IMR-90 (cell line): ENCODE results near the gene PEX11G. TPM values are rescaled to one million over a fixed set of nuclear protein-coding genes. Genes with fewer than 3 reads are reported as not detected.

Source experiments
- ATAC-seq: fragments of 200-7000 bp; cut with Tn5 transposase; 2 replicates; pipeline ENCODE4 v1.9.1; 2020; ENCODE audit warnings: low read depth, mild to moderate bottlenecking, moderate library complexity
- BruUV-seq: library from RNA; stranded (reverse); fragments of 400-500 nt; replicated peaks from 2 replicates; lab custom pipeline; 2021; lab: Mats Ljungman, UMichigan
- CTCF ChIA-PET: fragments of 300-600 bp; formaldehyde crosslinking; extraction: SDS; loops from one replicate; lab custom pipeline; 2021; ENCODE audit warnings: antibody characterized with exemption; lab: Yijun Ruan, JAX
- POLR2A ChIA-PET: fragments of 300-600 bp; sonication (Branson Sonifier 250); formaldehyde crosslinking; loops from one replicate; lab custom pipeline; 2022; ENCODE audit warnings: antibody characterized with exemption; ENCODE audit not compliant: unreplicated experiment; lab: Charles Lee
- DNase-seq: peaks from one replicate; pipeline ENCODE4 v3.0.0; 2013
- H2AFZ ChIP-seq: replicated peaks from 2 replicates; pipeline ENCODE3; 2013; ENCODE audit warnings: low read length, mild to moderate bottlenecking; ENCODE audit not compliant: poor library complexity
- H2AK5ac ChIP-seq: 2 replicates; pipeline ENCODE4 v1.6.1; 2013; ENCODE audit warnings: low read depth, low read length, inconsistent platforms
- H2AK9ac ChIP-seq: replicated peaks from 2 replicates; pipeline ENCODE3; 2013; ENCODE audit warnings: mild to moderate bottlenecking, low read depth, low read length, moderate library complexity; ENCODE audit not compliant: poor library complexity
- H2BK120ac ChIP-seq: 2 replicates; pipeline ENCODE4 v1.6.1; 2013; ENCODE audit warnings: low read depth, low read length, inconsistent platforms
- H2BK15ac ChIP-seq: 3 replicates; pipeline ENCODE4 v1.6.1; 2013; ENCODE audit warnings: low read depth, low read length, inconsistent platforms
- H2BK20ac ChIP-seq: 2 replicates; pipeline ENCODE4 v1.6.1; 2013; ENCODE audit warnings: low read depth, mild to moderate bottlenecking, inconsistent platforms, low read length, moderate library complexity
- H2BK5ac ChIP-seq: 2 replicates; pipeline ENCODE4 v1.6.1; 2013; ENCODE audit warnings: mild to moderate bottlenecking, low read depth, low read length, inconsistent platforms; ENCODE audit not compliant: poor library complexity, severe bottlenecking
- H3K14ac ChIP-seq: replicated peaks from 2 replicates; pipeline ENCODE4 v1.6.1; 2013; ENCODE audit warnings: low read depth, low read length, inconsistent platforms
- H3K18ac ChIP-seq: 2 replicates; pipeline ENCODE4 v1.6.1; 2013; ENCODE audit warnings: low read depth, low read length, control low read depth
- H3K23ac ChIP-seq: 2 replicates; pipeline ENCODE4 v1.6.1; 2013; ENCODE audit warnings: low read depth, low read length, inconsistent platforms
- H3K27ac ChIP-seq: 2 replicates; pipeline ENCODE4 v1.5.1; 2013; ENCODE audit warnings: mild to moderate bottlenecking, control low read depth, low read length; ENCODE audit not compliant: insufficient read depth
- H3K27me3 ChIP-seq: 2 replicates; pipeline ENCODE4 v1.6.1; 2013; ENCODE audit warnings: low read length; ENCODE audit not compliant: control insufficient read depth, insufficient read depth
- H3K36me3 ChIP-seq: 2 replicates; pipeline ENCODE4 v1.6.1; 2013; ENCODE audit warnings: low read length, mixed read lengths; ENCODE audit not compliant: control insufficient read depth, insufficient read depth
- H3K4ac ChIP-seq: 2 replicates; pipeline ENCODE4 v1.6.1; 2013; ENCODE audit warnings: low read depth, low read length, inconsistent platforms
- H3K4me1 ChIP-seq: 2 replicates; pipeline ENCODE4 v1.6.1; 2013; ENCODE audit warnings: low read length, mixed read lengths; ENCODE audit not compliant: control insufficient read depth, insufficient read depth
- H3K4me2 ChIP-seq: 2 replicates; pipeline ENCODE4 v1.6.1; 2013; ENCODE audit warnings: low read depth, mild to moderate bottlenecking, control low read depth, low read length, moderate library complexity
- H3K4me3 ChIP-seq: 2 replicates; pipeline ENCODE4 v1.5.1; 2013; ENCODE audit warnings: low read depth, mild to moderate bottlenecking, control low read depth, low read length, moderate library complexity; ENCODE audit not compliant: insufficient read depth
- H3K56ac ChIP-seq: 2 replicates; pipeline ENCODE4 v1.6.1; 2013; ENCODE audit warnings: low read length, inconsistent platforms; ENCODE audit not compliant: insufficient read depth; ENCODE audit errors: extremely low read depth
- H3K79me1 ChIP-seq, 2 experiments: 2 replicates each; pipeline ENCODE4 v1.6.1; 2013; ENCODE audit warnings: low read length in 2 of 2, inconsistent platforms in 1 of 2, low read depth in 1 of 2
- H3K9ac ChIP-seq: 2 replicates; pipeline ENCODE4 v1.6.1; 2013; ENCODE audit warnings: low read depth, low read length, control low read depth
- H3K9me1 ChIP-seq: 2 replicates; pipeline ENCODE4 v1.6.1; 2013; ENCODE audit warnings: low read length, inconsistent platforms; ENCODE audit not compliant: insufficient read depth
- H3K9me3 ChIP-seq: 2 replicates; pipeline ENCODE4 v1.6.1; 2013; ENCODE audit warnings: low read length; ENCODE audit not compliant: control insufficient read depth, insufficient read depth
- H4K20me1 ChIP-seq: 2 replicates; pipeline ENCODE4 v1.6.1; 2013; ENCODE audit warnings: low read length, inconsistent platforms; ENCODE audit not compliant: insufficient read depth
- H4K5ac ChIP-seq: 2 replicates; pipeline ENCODE4 v1.6.1; 2013; ENCODE audit warnings: mild to moderate bottlenecking, low read depth, low read length, control low read depth
- H4K8ac ChIP-seq, 2 experiments: 2 replicates each; pipeline ENCODE4 v1.6.1; 2013; ENCODE audit warnings: low read depth in 2 of 2, low read length in 2 of 2, control low read depth in 1 of 2, inconsistent platforms in 1 of 2
- H4K91ac ChIP-seq: 2 replicates; pipeline ENCODE4 v1.6.1; 2013; ENCODE audit warnings: low read depth, low read length, inconsistent platforms; ENCODE audit not compliant: insufficient read depth
- BHLHE40 ChIP-seq: fragments of 150-350 bp; IDR thresholded peaks from 2 replicates; pipeline ENCODE4 v1.6.1; 2016; ENCODE audit warnings: mild to moderate bottlenecking, low read depth, low read length
- CEBPB ChIP-seq: IDR thresholded peaks from 2 replicates; pipeline ENCODE4 v1.6.1; 2012; ENCODE audit warnings: low read depth, low read length, improper control_type of control experiment
- CHD1 ChIP-seq: IDR thresholded peaks from 2 replicates; pipeline ENCODE4 v1.6.1; 2012; ENCODE audit warnings: low read depth, low read length, improper control_type of control experiment
- CTCF ChIP-seq: conservative IDR thresholded peaks from 2 replicates; pipeline ENCODE4 v1.5.1; 2012; ENCODE audit warnings: mild to moderate bottlenecking, low read depth, low read length, improper control_type of control experiment
- FOS ChIP-seq: fragments of 150-350 bp; IDR thresholded peaks from 2 replicates; pipeline ENCODE4 v1.6.1; 2016; ENCODE audit warnings: low read depth, low read length
- MAFK ChIP-seq: IDR thresholded peaks from 2 replicates; pipeline ENCODE4 v1.6.1; 2012; ENCODE audit warnings: low read depth, low read length, improper control_type of control experiment
- MAZ ChIP-seq: IDR thresholded peaks from 2 replicates; pipeline ENCODE4 v1.6.1; 2012; ENCODE audit warnings: low read depth, mild to moderate bottlenecking, low read length, improper control_type of control experiment, moderate library complexity, borderline replicate concordance
- MXI1 ChIP-seq: IDR thresholded peaks from 2 replicates; pipeline ENCODE4 v1.6.1; 2012; ENCODE audit warnings: low read depth, mild to moderate bottlenecking, low read length, moderate library complexity, borderline replicate concordance
- NFE2L2 ChIP-seq: fragments of 150-350 bp; IDR thresholded peaks from 2 replicates; pipeline ENCODE4 v1.6.1; 2016; ENCODE audit warnings: low read depth, mild to moderate bottlenecking, low read length
- POLR2A ChIP-seq: IDR thresholded peaks from 2 replicates; pipeline ENCODE4 v1.6.1; 2012; ENCODE audit warnings: mild to moderate bottlenecking, low read depth, low read length
- RAD21 ChIP-seq: IDR thresholded peaks from 2 replicates; pipeline ENCODE4 v1.6.1; 2012; ENCODE audit warnings: low read length, improper control_type of control experiment
- RCOR1 ChIP-seq: IDR thresholded peaks from 2 replicates; pipeline ENCODE4 v1.6.1; 2012; ENCODE audit warnings: mild to moderate bottlenecking, low read length, improper control_type of control experiment; ENCODE audit not compliant: insufficient replicate concordance
- RFX5 ChIP-seq: IDR thresholded peaks from 2 replicates; pipeline ENCODE4 v1.8.0; 2012; ENCODE audit warnings: low read depth, mild to moderate bottlenecking, low read length, moderate library complexity
- SMC3 ChIP-seq: fragments of 150-350 bp; IDR thresholded peaks from 2 replicates; pipeline ENCODE4 v1.6.1; 2016; ENCODE audit warnings: low read depth, mild to moderate bottlenecking, antibody characterized with exemption, low read length, moderate library complexity
- USF2 ChIP-seq: fragments of 150-350 bp; IDR thresholded peaks from 2 replicates; pipeline ENCODE4 v1.6.1; 2017; ENCODE audit warnings: mild to moderate bottlenecking, antibody characterized with exemption, low read length, low read depth
- WGBS, 2 experiments: methylation state at CpG; one replicate each; pipeline versions ENCODE4 v1.1.5 to v1.1.7; 2013; ENCODE audit warnings: missing lambda C conversion rate in 2 of 2; ENCODE audit not compliant: insufficient read length in 1 of 2; ENCODE audit errors: extremely low coverage in 2 of 2; 5-methylcytosine and 5-hydroxymethylcytosine counted together
- dilution Hi-C: fragments of 300-500 bp; cut with HindIII; formaldehyde crosslinking; loops from one replicate; pipeline ENCODE4 v1.14.3; 2018; ENCODE audit warnings: low sequenced_read_pairs; ENCODE audit not compliant: unreplicated experiment
- in situ Hi-C: fragments of 300-500 bp; cut with MboI; formaldehyde crosslinking; loops from 3 replicates; pipeline ENCODE4 v1.14.3; 2019; ENCODE audit warnings: low sequenced_read_pairs, inconsistent platforms, mixed read lengths
- intact Hi-C: fragments of 100-400 bp; cut with micrococcal nuclease; formaldehyde crosslinking; loops from 2 replicates; pipeline ENCODE4 v1.10.0; 2022
- polyA plus RNA-seq, 3 experiments: library from polyadenylated mRNA; depleted of rRNA; stranded (reverse); fragments of >200 nt; gene quantifications; 2 replicates each; pipeline ENCODE4 v1.2.3, GENCODE V29; 2012; ENCODE audit warnings: low replicate concordance in 1 of 3
- total RNA-seq: library from RNA; depleted of rRNA; stranded (reverse); fragments of >200 nt; gene quantifications from 2 replicates; pipeline ENCODE4 v1.2.3, GENCODE V29; 2012
- TF ChIP-seq, protein P1 (sequence below): fragments of 150-350 bp; IDR thresholded peaks from 2 replicates; pipeline ENCODE4 v1.6.1; 2016; ENCODE audit warnings: low read depth, mild to moderate bottlenecking, low read length, moderate library complexity, borderline replicate concordance

PEX11G gene
- total and polyA plus RNA-seq, 2 of the 4 experiments (the other 2 are of a cell fraction): 0.72 to 1.7 TPM

DNA sequence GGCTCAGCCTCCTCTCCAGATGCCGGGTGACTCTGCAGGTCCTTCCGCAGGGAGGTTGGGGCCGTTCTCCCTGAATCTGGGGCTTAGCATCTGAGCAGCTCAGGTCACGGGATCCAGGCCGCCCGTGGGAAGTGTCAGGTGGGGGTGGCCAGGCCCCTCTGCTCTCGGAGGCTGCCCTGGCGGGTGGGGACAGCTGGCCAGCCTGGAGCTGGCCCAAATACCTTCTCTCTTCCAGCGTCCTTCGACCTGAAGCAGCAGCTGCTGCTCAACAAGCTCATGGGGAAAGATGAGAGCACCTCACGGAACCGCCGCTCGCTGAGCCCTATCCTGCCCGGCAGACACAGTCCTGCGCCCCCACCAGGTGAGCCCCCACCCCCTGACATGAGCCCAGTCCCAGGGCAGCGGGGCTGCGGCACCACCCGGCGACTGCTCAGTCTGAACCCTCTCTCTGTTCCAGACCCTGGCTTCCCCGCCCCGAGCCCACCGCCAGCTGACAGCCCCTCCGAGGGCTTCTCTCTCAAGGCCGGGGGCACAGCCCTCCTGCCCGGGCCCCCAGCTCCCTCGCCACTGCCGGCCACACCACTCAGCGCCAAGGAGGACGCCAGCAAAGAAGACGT lies 19.1 kb downstream of the PEX11G start:
- H2AK9ac ChIP-seq: no peak overlapping the region
- no peaks in the 10 kb centered on the region for H4K20me1 ChIP-seq
- H2BK15ac ChIP-seq: no peak overlapping the region
- no peak overlapping the region for H2BK5ac ChIP-seq
- no peak overlapping the region for H3K4me3 ChIP-seq
- no peak overlapping the region for H4K5ac ChIP-seq
- H2BK20ac ChIP-seq: no peak overlapping the region
- no peak overlapping the region for H2AFZ ChIP-seq
- no peak overlapping the region for H3K56ac ChIP-seq
- no peaks in the 10 kb centered on the region for H3K79me1 ChIP-seq
- no peak for DNase-seq
- no peak overlapping the region for H2BK120ac ChIP-seq
- dilution Hi-C loops: no loop called here
- BruUV-seq: no TSS peak
- no peak overlapping the region for H2AK5ac ChIP-seq
- 95% methylated on average over 15 of the region's 31 CpGs; no CpG with 5 or more reads in 1 of the 2 experiments for WGBS, 2 experiments
- no peak overlapping the region for H3K18ac ChIP-seq
- intact Hi-C loops: no loop called here
- in situ Hi-C loops: no loop called here
- no peaks in the 10 kb centered on the region for H3K4me1 ChIP-seq
- H3K9me1 ChIP-seq: 0 out of 2 replicates have a peak, but pooled peaks cover 2% of the 10 kb centered on the region
- ATAC-seq: no peak
- H3K9ac ChIP-seq: no peak overlapping the region
- no peak overlapping the region for H3K14ac ChIP-seq
- no peak overlapping the region for H3K4ac ChIP-seq
- POLR2A ChIA-PET: interaction anchor here (0.6 kb wide), 1 partner anchor 32 kb away, joined by 4 read pairs; no protein-coding TSS in a partner anchor
- no peak overlapping the region for H3K23ac ChIP-seq
- H4K91ac ChIP-seq: no peak overlapping the region
- H3K27ac ChIP-seq: no peak overlapping the region
- H4K8ac ChIP-seq: no peak overlapping the region
- no peaks in the 10 kb centered on the region for H3K27me3 ChIP-seq
- no peak for TF ChIP-seq RAD21
- no peak for TF ChIP-seq CHD1
- no peak for TF ChIP-seq CTCF
- no peak for TF ChIP-seq FOS
- TF ChIP-seq CEBPB: no peak
- no peak for TF ChIP-seq RFX5
- no peak for TF ChIP-seq USF2
- TF ChIP-seq POLR2A: no peak
- TF ChIP-seq MXI1: no peak
- no peak for TF ChIP-seq MAZ
- no peak for TF ChIP-seq RCOR1
- TF ChIP-seq BHLHE40: no peak
- TF ChIP-seq, protein P1, sequence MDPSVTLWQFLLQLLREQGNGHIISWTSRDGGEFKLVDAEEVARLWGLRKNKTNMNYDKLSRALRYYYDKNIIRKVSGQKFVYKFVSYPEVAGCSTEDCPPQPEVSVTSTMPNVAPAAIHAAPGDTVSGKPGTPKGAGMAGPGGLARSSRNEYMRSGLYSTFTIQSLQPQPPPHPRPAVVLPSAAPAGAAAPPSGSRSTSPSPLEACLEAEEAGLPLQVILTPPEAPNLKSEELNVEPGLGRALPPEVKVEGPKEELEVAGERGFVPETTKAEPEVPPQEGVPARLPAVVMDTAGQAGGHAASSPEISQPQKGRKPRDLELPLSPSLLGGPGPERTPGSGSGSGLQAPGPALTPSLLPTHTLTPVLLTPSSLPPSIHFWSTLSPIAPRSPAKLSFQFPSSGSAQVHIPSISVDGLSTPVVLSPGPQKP: no peak
- TF ChIP-seq SMC3: no peak
- no peak for TF ChIP-seq MAFK
- TF ChIP-seq NFE2L2: no peak
- H3K4me2 ChIP-seq: no peak overlapping the region
- CTCF ChIA-PET: interaction anchor here (0.6 kb wide), 1 partner anchor 11 kb away, joined by 6 read pairs; no protein-coding TSS in a partner anchor
- peaks cover 49% of the 10 kb centered on the region for H3K36me3 ChIP-seq
- H3K9me3 ChIP-seq: no peaks in the 10 kb centered on the region
